Femur (tissue), 1 donor: ENCODE data around the gene NT5C3B.
A peak's percentile ranks its signal among the peaks of the same experiment; 100 is the strongest.
"Not testable (repeated sequence)": the region's sequence is repeated elsewhere in the genome, so short reads cannot be mapped to it uniquely, and the experiment has no call there.

Experiments used
- DNase-seq: peaks from one replicate; pipeline ENCODE4 v3.0.0-alpha.2; 2017

Gene NT5C3B

GRCh38 chr17:41835800-41836549, at the start of gene NT5C3B:
NT5C3B (minus strand) TSS chr17:41836232; CDS start chr17:41836193, 39 bp downstream.
- DNase-seq = peak; percentile 76

- DNase-seq = no peak
Observed at GRCh38 chr17:41885733-41886132, 49.7 kb upstream of the NT5C3B start.

- no peak for DNase-seq
Observed at GRCh38 chr17:41882756-41883155, 46.7 kb upstream of the NT5C3B start.

GRCh38 chr17:41880130-41880529, 44.1 kb upstream of the NT5C3B start:
- no peak for DNase-seq

GRCh38 chr17:41874293-41874670, 38.2 kb upstream of the NT5C3B start:
- DNase-seq = not testable (repeated sequence)

- no peak for DNase-seq
Observed at GRCh38 chr17:41873559-41874292, 37.7 kb upstream of the NT5C3B start.

GRCh38 chr17:41871789-41872188, 35.8 kb upstream of the NT5C3B start:
- no peak for DNase-seq

- DNase-seq = no peak
Observed at GRCh38 chr17:41870627-41871026, 34.6 kb upstream of the NT5C3B start.

GRCh38 chr17:41870097-41870496, 34.1 kb upstream of the NT5C3B start:
- no peak for DNase-seq

- DNase-seq = no peak
Observed at GRCh38 chr17:41869426-41869825, 33.4 kb upstream of the NT5C3B start.

- DNase-seq = no peak
Observed at GRCh38 chr17:41868568-41868967, 32.5 kb upstream of the NT5C3B start.

GRCh38 chr17:41865596-41865893, 29.5 kb upstream of the NT5C3B start:
- no peak for DNase-seq

GRCh38 chr17:41864836-41865595, 29.0 kb upstream of the NT5C3B start, which contains the start of gene KLHL11:
KLHL11 (minus strand) TSS chr17:41865423; CDS start chr17:41865370, 53 bp downstream.
- DNase-seq = peak; percentile 93

- DNase-seq = no peak
Observed at GRCh38 chr17:41864498-41864835, 28.4 kb upstream of the NT5C3B start.

GRCh38 chr17:41863074-41863848, 27.2 kb upstream of the NT5C3B start:
- no peak for DNase-seq

- no peak for DNase-seq
Observed at GRCh38 chr17:41860254-41860931, 24.4 kb upstream of the NT5C3B start.

GRCh38 chr17:41851382-41851781, 15.3 kb upstream of the NT5C3B start:
- not testable (repeated sequence) for DNase-seq

GRCh38 chr17:41849251-41849990, 13.4 kb upstream of the NT5C3B start:
- no peak for DNase-seq

GRCh38 chr17:41848788-41849187, 12.8 kb upstream of the NT5C3B start:
- no peak for DNase-seq

- DNase-seq = no peak
Observed at GRCh38 chr17:41844971-41845370, 8.9 kb upstream of the NT5C3B start.

GRCh38 chr17:41840781-41841180, 4.7 kb upstream of the NT5C3B start:
- not testable (repeated sequence) for DNase-seq

- not testable (repeated sequence) for DNase-seq
Observed at GRCh38 chr17:41839448-41839847, 3.4 kb upstream of the NT5C3B start.
